Activated CD4-positive, alpha-beta T cell treated with anti-CD3 and anti-CD28 coated beads, Interleukin-2, Interleukin-6, amounts not matched to agents 100 ng/mL and 50 ng/mL, durations not matched to agents 16 hours and 8 hours (primary cell): Measurements from ENCODE around the gene DDX51.

Experiments
- DNase-seq: peaks from one replicate; pipeline ENCODE4 v3.0.0-alpha.2; 2020

The DDX51 gene, protein sequence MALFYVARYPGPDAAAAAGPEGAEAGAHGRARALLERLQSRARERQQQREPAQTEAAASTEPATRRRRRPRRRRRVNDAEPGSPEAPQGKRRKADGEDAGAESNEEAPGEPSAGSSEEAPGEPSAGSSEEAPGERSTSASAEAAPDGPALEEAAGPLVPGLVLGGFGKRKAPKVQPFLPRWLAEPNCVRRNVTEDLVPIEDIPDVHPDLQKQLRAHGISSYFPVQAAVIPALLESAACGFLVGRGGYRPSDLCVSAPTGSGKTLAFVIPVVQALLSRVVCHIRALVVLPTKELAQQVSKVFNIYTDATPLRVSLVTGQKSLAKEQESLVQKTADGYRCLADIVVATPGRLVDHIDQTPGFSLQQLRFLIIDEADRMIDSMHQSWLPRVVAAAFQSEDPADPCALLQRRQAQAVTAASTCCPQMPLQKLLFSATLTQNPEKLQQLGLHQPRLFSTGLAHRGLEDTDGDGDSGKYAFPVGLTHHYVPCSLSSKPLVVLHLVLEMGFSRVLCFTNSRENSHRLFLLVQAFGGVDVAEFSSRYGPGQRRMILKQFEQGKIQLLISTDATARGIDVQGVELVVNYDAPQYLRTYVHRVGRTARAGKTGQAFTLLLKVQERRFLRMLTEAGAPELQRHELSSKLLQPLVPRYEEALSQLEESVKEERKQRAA

DNA sequence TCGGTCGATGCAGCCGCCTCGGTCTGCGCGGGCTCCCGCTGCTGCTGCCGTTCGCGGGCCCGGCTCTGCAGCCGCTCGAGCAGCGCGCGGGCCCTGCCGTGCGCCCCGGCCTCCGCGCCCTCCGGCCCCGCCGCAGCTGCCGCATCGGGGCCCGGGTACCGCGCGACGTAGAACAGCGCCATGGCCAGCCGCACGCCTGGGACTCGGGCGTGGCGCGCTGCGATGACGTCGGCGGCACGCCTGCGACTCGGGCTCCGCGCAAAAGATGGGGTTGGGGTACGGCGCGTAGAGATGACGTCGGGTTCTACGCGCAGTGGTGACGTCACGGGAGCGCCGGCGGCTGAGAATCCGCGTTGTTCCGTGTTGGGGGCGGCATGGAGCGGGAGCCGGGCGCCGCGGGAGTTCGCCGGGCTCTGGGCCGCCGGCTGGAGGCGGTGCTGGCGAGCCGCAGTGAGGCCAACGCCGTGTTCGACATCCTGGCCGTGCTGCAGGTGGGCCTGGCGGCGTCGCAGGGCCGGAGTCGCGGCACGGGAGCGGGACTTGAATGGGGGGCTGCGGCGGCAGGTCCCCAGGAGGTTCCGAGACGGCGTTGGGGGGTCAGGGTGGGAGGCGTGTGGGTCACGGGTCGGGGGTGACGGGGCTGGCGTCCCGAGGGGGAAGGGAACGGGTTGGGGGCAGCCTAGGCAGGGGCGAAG lies at the start of gene DDX51, which contains the start of gene NOC4L:
Gene DDX51, minus strand, starts transcription at position 205 of the 695 bp plus-strand sequence. Its CDS starts 23 bp downstream, at position 182.
Gene NOC4L, plus strand, starts transcription at position 343 of the 695 bp plus-strand sequence. Its CDS starts 32 bp downstream, at position 375.
- peak; percentile 95 for DNase-seq

- DNase-seq: no peak
Observed at GRCh38 chr12:132191715-132192553, 47.8 kb upstream of the DDX51 start.

DNA sequence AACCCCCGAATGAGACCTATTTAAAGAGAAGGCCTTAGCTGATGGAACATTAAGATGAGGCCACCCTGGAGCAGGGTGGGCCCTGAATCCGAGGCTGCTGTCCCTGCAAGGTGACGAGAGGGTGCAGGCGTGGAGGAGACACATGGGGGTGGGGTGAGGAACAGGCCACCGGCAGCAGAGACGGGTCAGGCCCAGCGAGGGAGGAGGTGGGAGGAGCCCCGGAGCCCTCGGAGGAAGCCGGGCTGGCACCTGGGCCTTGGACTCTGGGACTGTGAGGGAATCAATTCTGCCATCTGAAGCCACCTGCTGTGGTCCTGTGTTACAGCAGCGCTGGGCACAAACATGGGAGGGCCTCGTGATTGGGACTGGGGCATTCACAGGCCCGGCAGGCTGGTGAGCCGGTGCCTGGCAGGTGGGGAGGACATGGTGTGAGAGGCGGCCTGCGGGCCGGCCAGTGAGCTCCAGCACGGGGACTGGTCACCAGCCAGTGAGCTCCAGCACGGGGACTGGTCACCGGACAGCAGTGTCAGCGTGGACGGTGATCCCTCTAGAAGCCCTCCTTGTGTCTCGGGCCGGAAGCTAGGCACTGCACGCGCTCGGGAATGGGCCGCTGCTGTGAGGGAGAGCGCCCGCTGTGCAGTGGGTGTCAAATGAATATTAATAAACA lies 46.8 kb upstream of the DDX51 start:
- DNase-seq: no peak

DNA sequence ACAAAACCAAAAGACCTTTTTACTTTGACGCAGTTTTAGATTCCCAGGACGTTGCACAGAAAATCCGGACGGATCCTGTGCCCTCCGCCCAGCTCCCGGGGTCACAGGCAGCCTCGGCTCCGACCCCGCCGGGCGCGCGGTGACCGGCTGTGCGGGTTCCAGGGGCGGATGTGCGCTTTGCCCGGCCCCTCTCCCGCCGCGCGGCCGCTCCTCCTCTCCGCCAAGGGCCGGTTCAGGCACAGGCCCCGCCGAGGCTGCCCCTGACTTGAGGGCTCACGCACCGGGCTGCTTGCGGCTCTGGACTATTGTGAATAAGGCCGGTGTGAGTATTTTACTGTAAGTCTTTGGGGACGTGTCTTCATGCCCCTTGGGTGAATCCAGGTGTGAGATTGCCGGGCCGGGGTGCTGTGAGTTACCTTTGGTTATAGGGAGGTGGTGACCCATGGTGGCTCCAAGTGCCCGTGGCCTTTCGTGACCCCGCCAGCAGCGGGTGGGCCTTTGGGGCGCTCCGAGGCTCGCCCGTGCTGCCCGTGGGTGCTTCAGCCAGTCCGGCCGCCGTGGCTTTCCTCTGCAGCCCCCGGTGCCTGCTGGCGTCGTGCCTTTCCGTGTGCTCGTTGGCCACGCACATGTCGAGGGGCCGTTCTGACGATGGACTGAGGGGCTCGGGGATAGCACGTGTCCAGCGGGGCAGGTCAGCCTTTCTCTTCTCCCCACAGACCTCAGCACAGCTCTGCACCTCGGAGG lies 46.1 kb upstream of the DDX51 start:
- no peak for DNase-seq

DNA sequence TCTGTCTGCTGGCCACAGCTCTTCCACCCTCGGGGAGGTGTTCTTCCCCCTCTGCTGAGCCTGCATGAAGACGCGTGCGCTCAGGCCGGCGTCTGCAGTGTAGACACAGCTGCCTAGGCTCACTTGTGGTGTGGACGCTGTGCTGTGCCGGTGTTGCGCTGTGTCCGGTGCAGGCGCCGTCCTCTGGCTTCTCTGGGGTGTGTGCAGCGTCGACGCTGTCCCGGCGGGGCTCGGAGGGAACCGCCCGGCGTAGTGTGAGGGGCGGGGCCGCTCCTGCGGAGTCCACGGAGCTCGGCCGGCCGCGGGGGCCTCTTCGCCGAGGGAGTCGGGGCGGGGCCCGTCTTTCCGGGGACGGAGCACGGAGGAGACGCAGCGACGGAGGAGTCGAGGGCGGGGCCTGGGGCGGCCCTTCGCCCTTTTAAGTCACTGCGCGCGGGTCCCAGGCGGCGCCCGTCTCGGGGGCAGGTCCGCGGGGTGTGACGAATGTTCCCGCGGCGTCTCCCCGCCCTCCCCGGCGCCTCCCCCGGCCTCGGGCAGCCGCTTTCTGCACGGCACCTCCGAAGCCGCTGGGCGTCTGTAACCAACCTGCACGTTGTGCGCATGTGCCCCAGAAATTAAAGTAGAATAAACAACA lies 45.4 kb upstream of the DDX51 start:
- peak; percentile 96 for DNase-seq

DNA sequence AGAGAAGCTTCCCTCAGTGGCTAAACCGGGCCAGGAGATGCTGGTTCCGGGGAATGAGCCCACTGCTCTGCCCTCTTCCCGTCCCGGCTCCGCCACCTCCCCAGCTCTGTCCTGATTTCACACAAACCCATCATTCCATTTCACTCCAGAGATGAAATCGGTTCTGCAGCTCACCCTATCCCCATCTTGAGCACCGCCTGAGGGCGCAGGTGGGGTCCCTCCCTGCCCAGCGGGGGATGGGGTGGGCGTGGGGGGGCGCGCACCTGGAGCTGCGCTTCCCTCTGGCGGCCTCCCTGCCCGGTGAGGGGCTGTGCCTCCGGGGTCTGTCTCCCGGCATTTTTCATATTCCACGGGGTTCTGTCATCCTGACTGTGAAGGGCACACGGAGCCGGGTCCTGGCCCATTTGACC lies 44.8 kb upstream of the DDX51 start:
- no peak for DNase-seq

GRCh38 chr12:132188451-132188901 lies 44.4 kb upstream of the DDX51 start:
- DNase-seq: no peak

GRCh38 chr12:132187646-132188450 lies 43.7 kb upstream of the DDX51 start:
- no peak for DNase-seq

- DNase-seq: no peak
Observed at GRCh38 chr12:132186857-132187620, 42.9 kb upstream of the DDX51 start.

- no peak for DNase-seq
Observed at GRCh38 chr12:132186208-132186856, 42.2 kb upstream of the DDX51 start.

DNA sequence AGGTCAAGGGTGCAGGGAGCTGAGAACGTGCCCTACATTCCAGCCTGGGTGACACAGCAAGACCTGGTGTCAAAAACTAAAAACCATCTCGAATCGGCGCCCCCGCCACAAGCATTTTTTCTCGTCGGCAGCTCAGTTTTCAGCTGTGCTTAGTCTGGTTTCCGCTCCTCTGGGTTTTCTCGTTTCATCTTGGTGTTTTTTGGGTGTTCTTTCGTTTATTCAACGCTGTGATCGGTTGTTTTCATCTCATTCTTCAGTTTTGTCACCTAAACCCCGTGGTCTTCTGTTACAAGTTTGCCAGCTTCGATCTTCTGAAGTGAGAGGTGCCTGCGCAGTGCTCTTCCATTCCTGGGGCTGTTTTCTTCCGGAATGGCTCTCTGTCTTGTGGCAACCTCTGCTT lies 41.6 kb upstream of the DDX51 start:
- no peak for DNase-seq

GRCh38 chr12:132182711-132183365 lies 38.7 kb upstream of the DDX51 start:
- no peak for DNase-seq

DNA sequence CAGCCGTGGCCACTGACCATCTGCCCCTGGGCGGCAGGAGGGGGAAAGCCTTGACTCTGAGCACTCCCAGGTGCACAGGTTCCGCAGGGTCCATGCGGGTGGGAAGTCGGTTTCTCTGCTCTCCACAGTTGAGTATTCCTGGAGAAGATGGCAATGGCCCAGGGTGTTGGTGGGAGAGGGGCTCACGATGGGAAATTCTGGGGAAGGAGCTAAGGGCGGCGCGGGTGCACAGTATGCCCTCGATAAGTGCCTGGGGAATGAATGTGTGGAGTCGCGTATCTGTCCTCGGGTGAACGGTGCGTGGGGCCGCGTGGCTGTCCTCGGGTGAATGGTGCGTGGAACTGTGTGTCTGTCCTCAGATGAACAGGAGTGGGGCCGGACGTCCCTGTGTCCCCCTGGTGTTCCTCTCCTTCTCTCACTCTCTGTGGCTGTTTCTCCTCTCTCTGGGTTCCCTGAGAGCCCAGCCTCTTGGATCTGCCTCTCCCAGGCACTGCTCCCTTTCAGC lies 38.1 kb upstream of the DDX51 start:
- no peak for DNase-seq

- no peak for DNase-seq
Observed at GRCh38 chr12:132181570-132182200, 37.6 kb upstream of the DDX51 start.

DNA sequence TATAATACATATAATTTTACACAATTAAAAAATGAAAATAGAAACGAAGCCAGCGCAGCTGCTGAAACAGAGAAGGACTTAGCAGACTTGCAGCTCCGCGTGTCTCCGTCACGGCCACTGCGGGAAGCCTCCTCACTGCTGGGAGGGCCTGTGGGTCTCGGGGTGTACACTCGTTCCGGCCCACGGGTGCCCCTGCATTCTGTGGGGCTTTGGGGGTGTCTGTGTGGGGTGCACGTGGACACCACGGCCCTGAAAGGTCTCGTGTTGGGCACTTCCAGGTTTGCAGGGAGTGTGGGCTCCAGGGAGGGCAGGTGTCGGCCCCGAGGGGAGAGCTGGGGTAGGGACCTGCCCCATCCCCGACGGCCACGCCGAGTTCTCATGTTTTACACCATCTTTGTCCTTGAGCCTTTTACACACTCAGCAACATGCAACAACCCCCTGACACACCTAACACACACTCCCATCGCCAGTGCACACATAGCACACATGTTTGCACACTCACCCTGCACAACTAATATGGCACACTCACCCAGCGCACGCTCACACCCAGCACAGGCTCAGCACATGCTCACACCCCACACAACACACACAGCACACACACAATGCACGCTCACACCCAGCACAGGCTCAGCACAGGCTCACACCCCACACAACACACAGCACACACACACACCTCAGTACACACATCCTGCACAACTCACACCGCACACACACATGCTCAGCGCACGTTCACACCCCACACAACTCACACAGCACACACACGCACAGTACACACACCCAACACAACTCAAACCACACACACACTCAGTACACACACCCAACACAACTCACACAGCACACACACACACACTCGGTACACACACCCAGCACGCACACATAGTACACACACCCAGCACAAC lies 36.8 kb upstream of the DDX51 start:
- DNase-seq: no peak
